ENCODE results near the gene PIGB.
"Not testable (repeated sequence)": the region's sequence is repeated elsewhere in the genome, so short reads cannot be mapped to it uniquely, and the experiment has no call there.

Gene PIGB

DNA sequence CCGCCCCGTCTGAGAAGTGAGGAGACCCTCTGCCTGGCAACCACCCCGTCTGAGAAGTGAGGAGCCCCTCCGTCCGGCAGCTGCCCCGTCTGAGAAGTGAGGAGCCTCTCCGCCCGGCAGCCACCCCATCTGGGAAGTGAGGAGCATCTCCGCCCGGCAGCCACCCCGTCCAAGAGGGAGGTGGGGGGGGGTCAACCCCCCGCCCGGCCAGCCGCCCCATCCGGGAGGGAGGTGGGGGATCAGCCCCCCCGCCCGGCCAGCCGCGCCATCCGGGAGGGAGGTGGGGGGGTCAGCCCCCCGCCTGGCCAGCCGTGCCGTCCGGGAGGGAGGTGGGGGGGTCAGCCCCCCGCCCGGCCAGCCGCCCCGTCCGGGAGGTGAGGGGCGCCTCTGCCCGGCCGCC lies 16.2 kb upstream of the PIGB start:
- DNase-seq, result not testable (repeated sequence)

DNA sequence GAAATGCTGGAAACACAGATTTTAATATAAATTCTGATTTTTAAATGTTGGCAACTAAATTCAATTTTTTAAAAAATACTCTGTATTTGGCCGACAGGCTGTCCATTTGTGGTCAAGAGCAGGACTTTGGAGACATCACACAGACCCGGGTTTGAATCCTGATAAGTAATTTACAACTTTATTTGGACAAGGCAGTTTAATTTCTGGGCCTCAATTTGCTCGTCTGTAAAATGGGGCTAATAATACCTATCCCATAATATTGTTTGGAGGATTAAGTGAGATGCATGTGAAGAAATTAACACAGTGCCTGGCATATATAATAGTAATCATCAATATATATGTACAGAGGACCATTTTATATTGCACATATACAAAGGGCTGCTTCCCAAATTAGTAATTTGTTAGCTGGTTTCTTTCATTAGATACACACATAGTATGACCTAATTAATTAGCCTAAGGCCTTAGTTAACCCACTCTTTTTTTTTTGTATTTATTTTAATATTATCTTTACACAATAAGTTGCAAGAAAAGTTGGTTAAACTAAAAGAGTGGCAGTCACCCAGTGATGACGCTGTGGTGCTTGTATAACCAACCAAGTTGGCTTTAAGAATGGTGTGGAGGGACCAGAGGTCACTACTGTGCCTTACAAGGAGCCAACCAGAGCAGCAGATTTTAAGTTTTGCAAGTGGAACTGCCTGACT lies 665 bp downstream of the PIGB start:
- no peak for DNase-seq

DNA sequence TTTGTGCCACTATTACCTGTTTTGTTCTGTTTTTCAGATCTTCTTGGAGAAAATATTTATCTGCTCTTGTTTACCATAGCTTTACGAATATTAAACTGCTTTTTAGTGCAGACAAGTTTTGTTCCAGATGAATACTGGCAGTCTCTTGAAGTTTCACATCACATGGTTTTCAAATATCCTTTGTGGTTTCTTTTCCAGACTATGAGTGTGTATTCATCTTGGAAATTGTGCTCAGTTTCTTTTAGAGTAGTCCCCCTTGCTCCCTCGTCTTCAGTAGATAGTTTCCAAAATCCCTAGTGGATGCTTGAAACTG lies 1.2 kb downstream of the PIGB start:
- DNase-seq, result no peak

DNA sequence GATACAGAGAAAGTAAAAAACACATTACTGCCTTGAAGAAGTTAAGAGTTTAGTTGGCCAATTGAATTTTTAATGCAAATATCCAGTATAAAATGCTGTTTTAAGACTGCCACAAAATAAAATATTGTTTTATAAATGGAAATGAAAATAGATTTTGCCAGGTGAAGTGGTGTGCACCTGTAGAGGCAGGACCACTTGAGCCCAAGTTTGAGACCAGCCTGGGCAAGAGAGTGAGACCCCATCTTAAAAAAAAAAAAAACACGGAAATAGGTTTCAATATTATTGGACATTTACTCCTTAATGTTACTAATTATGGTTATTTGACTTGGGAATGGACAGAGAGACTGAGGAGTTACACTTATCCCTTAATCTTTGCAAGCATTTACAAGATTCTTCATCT lies 1.9 kb downstream of the PIGB start:
- DNase-seq, result no peak

DNA sequence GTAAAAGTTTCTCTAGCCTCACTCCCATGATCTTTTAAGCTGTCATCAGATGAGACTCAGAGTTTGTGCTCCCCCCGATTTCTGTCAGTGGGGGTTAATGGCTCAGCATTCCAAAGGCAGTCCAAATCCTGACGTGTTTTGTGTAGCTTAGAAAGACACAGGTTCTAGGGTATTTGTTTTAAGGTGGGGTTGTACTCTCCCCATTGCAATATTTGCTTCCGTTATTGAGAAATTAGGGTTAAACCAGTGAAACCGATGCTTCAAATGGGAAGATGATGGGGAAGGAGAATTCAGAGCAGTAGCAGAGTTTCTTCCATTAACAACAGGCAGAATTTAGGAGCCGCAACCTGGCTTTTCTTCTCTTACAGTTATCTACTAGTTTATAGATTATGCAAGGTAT lies 3.4 kb downstream of the PIGB start:
- no peak for DNase-seq

DNA sequence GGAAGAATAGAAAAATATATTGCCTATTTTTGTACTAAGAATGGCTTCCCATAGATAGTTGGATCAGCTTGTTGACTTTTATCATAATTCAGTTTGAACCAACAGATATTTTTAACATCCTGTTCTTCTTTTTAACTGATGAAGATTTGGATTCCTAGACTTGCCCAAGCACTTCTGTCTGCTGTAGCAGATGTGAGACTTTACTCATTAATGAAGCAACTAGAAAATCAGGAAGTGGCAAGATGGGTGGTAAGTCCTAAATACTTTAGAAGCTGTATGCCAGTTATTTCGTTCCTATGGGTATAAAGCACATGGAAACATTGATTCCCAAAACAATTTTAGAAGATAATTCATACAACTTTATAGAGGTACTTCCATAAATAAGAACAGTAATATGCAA lies 8.4 kb downstream of the PIGB start:
- no peak for DNase-seq

DNA sequence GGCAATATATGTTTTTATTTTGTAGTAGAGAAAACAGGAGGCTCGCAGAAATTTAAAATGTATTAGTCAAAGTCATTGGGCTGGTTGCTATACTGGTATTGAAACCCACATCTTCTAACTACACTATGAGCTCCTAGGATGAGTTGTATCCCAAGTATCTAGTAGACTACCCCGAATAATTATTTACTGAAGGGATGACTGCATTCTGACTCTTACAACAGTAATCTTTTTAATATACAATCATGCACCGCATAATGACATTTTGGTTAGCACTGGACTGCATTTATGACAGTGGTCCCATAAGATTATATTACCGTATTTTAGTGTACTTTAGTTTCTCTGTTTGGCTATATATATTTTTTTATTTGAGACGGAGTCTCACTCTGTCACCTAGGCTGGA lies 15.3 kb downstream of the PIGB start:
- DNase-seq, result no peak

DNA sequence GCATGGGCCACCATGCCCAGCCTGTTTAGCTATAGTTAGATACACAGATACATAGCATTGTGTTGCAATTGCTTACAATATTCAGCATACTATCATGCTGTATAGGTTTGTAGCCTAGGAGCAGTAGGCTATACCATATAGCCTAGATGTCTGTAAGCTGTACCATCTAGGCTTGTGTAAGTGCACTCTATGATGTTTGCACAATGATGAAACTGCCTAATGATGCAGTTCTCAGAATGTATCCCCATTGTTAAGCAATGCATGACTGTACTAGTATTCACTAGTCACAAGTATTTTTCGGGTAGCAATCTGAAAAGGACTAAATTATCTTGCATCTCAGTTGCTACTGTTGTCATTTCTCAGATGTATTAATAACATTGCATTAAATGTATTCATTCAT lies 16.0 kb downstream of the PIGB start:
- no peak for DNase-seq

DNA sequence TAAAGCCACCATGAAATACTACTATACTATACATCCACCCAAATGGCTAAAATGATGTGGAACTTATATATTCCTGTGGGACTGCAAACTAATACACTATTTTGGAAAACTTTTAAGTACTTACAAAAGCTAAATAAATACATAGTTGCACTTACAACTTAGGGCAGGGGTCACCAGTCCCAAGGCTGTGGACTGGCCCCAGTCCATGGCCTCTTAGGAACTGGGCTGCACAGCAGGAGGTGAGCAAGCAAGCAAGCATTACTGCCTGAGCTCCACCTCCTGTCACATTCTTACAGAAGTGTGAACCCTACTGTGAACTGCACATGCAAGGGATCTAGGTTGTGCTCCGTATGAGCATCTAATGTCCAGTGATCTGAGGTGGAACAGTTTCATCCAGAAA lies 18.1 kb downstream of the PIGB start:
- no peak for DNase-seq

DNA sequence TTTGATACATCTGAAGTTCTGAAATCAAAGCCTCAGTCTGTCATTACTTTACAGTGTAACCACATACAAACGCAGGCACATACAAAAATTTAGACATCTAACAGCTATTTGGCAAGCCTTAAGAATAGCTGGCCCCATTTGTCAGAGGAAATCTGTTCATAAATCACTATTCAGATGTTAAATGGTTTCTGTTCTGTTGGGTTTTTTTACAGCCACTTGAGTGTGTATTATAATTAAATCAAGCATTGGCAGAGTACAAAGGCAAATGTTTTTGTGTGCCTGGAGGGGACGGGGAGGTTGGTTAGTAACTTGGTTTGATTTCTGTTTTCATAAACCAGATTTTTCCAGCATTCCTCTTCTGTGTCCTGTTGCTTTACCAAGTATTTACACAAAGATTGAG lies 24.1 kb downstream of the PIGB start:
- DNase-seq, result no peak

DNA sequence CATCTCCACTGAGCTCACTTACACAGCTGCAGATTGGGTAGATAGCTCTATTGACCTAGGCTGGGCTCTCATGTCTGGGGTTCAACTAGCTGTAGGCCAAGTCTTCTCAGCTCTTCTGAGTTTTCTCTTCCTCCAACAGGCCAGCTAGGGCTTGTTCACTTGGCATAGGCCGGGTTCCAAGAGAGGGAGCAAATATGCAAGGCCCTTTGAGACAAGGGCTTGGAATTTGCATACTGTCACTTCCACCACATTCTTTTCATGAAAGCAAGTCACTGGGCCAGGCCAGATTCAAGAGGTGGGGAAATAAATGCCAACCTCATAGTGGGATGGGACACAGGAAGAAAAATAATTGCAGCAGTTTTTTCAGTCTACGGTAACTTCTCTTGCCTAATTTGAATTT lies 25.2 kb downstream of the PIGB start:
- no peak for DNase-seq

DNA sequence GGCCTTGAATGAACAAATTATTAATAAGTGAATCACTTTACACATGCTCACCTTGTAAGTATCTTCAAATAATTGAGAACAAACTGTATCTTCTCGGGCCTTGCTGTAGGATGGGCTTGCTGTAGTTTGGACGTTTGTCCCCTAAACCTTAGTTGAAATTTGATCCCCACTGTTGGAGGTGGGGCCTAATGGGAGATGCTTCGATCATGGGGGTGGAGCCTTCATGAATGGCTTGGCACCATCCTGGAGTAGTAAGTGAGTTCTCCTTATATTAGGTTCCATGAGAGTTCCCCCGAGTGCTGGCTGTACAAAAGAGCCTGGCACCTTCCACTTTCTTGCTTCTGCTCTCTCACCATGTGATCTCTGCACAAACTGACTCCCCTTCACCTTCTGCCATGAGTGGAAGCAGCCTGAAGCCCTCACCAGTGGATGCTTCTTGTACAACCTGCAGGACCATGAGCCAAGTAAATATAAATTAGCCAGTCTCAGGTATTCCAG lies 29.3 kb downstream of the PIGB start:
- no peak for DNase-seq

DNA sequence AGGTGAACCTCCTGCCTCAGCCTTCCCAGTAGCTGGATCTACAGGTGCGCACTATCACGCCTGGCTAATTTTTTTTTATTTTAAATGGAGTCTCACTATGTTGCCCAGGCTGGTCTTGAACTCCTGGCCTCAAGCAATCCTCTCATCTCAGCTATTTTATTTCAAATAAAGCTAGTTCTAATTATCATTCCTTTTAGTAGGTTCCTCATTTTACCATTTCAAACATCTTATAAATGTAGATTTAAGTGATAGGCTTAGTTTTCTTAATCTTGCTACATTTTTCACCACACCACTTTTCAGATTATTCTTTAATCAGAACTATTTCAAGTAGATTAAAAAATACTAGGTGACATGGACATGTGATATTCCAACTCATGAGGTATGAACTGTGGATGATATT lies 30.3 kb downstream of the PIGB start:
- DNase-seq, result no peak

DNA sequence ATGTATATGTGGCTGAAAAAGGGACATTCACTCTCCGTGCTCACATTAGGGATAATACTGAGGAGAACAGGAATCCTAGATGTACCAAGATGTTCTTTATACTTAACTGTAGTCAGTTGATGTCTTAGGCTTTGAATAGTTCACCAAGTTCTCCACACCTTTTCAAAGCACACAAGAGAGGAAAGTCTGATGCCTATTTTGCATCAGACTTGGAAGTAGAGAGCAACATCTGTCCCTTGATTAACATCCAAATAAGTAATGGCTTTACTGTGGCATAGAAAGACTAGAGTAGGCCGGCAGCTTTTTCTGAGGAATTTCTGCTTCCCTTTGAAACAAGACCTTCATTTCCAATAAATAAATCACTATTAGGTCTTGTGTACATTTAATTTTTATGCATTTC lies 34.0 kb downstream of the PIGB start:
- DNase-seq, result no peak

DNA sequence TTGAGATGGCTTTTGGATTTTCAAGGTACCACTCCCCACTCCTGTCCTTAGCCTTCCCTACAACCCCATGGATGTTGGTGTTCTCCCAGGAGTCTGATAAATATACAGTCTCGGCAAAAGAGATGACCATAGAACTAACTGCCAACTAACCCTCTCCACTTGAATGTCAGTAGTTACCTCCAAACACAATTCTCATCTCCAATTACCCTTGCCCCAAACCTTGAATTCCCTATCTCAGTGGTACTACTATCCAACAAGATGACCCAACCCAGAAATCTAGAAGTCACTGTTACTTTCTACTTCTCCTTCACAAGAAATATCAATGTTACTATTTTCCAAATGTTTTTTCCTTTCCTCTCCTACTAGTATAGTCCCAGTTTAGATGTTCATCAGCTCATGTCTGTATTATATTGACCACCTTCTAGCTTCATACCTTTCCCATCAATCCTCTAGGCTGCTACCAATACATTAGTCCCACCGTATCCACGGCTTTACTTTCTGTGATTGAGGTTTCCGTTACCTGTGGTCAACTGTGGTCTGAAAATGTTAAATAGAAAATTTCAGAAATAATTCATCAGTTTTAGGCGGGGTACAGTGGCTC lies 38.1 kb downstream of the PIGB start:
- DNase-seq, result no peak

DNA sequence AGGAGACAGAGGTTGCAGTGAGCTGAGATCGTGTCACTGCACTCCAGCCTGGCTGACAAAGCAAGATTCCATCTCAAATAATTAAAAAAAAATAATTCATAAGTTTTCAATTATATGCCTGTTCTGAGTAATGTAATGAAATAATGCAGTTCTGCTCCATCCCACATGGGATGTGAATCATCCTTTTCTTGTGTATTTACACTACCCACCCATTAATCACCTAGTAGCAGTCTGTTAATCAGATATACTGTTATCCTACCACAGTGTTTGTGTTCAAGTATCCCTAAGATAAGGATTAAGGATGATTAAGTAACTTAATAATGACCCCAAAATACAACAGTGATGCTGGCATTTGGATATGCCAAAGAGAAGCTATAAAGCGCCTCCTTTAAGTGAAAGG lies 38.8 kb downstream of the PIGB start:
- DNase-seq, result no peak

DNA sequence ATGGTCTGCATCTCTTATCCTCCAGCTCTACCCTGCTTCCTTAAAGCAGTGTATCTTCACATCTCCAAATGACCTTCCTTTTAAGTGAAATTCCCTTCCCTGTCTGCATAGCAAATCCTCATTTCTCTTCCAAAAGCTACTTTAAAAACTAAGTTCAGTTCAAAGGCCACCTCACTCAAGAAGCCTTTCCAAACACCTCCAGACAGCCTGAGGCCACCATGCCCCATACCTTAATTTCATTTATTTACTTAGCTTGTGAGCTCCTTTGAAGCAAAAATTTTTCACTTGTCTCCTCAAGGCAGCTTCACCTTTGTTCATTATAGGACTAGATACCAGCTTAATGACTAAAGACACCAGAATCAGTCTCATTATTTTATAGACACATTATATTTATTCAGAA lies 39.4 kb downstream of the PIGB start:
- DNase-seq, result no peak

DNA sequence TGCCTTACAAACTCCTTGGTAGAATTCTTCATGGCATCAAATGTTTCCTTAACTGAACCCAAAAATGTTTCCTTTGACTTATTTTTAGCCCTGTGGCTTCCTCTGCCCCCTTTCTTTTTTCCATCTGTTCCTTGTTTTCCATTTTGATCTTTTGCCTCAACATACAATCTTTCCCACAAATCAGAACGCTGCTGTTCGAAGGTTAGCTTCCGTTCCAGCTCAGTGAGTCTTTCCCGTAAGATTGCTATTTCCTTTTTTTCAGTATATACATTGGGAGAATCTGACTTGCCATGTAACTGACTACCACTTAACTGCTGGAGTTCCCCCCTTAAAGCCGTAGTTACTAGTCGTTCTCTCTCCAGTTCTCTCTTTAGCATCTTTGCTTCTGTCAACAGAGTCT lies 41.2 kb downstream of the PIGB start:
- DNase-seq, result no peak

DNA sequence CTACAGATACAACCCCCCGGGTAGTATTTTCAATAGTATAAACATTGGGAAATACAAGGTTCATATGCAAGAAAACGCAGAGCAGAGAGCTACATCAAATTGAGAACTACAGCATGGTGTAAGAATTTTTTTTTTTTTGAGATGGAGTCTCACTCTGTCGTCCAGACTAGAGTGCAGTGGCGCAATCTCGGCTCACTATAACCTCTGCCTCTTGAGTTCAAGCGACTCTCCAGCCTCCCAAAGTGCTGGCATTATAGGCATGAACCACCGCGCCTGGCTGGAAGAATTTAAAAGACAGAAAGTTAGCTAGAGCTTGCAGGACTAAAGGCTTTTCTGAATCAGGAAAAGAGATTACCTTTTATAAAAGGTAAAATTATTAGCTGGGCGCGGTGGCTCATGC lies 42.0 kb downstream of the PIGB start:
- DNase-seq, result no peak

DNA sequence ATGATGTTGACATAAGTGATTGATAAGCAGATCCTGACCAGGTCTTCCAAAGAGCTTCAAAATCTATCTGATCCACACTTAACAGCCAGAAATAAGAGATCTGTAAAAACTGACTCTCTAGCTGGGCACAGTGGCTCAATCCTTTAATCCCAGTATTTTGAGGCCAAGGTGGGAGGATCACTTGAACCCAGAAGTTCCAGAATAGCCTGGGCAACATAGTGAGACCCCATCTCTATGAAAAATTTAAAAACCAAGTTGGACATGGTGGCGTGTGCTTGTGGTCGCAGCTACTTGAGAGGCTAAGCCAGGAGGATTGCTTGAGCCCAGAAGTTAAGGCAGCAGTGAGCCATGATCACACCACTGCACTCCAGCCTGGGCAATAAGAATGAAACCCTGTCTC lies 43.6 kb downstream of the PIGB start:
- DNase-seq, result no peak

DNA sequence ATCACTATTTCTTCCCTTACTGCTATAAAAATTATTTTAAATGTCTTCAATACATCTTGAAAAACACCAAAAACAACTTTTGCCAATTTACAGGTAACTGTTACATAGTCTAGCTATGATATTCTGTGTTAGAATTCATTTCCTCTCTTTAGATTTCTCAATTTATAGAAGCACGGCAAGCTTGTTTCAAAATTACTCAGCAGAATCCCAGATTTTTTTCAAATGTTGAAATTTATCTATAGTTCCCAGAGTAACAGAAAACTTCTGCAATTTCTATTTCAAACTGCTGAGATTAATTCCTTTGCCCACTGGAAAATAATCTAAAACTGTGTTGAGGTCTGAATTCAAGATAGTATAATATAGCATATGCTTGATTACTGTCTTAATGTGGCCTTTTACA lies 48.0 kb downstream of the PIGB start:
- DNase-seq, result no peak

DNA sequence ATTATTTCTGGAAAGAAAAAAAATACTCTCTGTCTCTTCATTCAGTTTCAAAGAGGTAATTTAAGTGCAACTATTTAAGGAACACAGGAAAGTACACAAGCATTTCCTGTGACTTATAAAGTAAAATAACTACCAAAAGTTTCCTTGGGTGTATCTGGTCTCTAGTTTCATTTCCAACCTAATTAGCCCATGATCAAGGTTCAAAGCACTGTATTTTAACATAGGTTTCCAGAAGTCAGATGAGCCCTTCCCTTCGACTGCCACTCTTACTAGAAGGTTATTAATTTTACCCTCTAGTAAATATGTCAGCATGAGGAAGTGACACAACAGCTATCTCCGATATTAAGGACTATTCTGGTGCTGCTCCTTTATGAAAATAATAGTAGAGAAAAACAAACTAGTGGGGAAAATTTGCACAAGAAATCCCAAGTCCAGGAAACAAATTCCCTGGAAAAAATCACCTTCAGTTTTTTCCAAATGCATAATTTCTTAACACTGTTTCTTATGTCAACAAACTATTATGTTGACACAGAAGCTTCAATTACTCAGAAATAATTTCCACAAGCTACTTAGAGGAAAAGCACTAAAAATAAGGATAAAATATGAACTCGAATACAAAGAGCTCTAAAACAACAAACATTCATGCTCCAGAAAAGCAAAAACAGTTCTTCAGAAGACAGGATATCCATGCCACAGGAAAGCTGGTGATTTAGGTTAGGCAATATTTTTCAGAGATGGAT lies 53.8 kb downstream of the PIGB start:
- no peak for DNase-seq

DNA sequence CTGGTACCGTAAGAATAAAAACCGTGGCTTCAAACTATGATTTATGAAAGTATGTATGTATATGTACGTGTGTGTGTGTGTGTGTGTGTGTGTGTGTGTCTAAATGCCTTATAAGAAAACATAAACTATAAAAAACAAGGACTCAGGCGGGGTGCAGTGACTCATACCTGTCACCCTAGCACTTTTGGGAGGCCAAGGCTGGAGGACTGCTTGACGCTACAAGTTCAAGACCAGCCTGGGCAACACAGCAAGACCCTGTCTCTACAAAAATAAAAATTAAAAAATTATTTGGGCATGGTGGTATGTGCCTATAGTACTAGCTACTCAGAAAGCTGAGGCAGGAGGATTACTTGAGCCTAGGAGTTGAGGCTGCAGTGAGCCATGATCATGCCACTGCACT lies 60.1 kb downstream of the PIGB start:
- DNase-seq, result no peak

DNA sequence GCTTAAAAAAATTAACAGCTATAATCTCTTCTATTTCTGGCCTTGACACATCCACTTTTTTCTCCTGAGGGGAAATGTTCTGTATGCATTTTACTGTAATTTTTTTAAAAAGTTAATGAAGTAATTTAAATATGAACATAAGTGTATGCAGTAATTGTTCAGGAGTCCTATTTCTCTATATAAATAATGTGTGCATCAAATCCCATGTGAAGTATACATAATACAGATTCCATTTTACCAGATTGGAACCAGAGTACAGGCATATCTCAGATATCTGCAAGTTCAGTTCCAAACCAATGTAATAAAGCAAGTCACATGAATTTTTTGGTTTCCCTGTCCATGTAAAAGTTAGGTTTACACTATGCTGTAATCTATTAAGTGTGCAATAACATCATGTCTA lies 62.6 kb downstream of the PIGB start:
- no peak for DNase-seq

DNA sequence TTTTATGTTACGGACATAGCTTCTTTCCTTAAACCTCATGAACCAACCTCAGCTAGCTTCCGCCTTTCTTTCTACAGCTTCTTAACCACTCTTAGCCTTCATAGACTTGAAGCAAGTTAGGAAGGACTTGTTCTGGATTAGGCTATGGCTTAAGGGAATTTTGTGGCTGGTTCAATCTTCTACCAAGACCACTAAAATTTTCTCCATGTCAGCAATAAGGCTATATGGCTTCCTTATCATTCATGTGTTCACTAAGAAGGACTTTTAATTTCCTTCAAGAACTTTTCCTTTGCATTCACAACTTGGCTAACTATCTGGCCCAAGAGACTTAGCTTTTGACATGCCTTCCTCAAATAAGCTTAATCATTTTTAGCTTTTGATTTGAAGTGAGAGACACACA lies 64.7 kb downstream of the PIGB start:
- no peak for DNase-seq
